HG03045 (cell line): ENCODE measurements around the gene FCHO1.

Source experiments
- ATAC-seq: cut with Tn5 transposase; IDR thresholded peaks from one replicate; pipeline ENCODE4 v1.9.1; 2021; ENCODE audit warnings: mild to moderate bottlenecking, moderate library complexity; ENCODE audit not compliant: unreplicated experiment

FCHO1 gene

GRCh38 chr19:17751103-17751911, at the start of gene FCHO1:
FCHO1 (plus strand) TSS chr19:17751477; CDS start chr19:17755165, 3,688 bp downstream.
- ATAC-seq = no peak

DNA sequence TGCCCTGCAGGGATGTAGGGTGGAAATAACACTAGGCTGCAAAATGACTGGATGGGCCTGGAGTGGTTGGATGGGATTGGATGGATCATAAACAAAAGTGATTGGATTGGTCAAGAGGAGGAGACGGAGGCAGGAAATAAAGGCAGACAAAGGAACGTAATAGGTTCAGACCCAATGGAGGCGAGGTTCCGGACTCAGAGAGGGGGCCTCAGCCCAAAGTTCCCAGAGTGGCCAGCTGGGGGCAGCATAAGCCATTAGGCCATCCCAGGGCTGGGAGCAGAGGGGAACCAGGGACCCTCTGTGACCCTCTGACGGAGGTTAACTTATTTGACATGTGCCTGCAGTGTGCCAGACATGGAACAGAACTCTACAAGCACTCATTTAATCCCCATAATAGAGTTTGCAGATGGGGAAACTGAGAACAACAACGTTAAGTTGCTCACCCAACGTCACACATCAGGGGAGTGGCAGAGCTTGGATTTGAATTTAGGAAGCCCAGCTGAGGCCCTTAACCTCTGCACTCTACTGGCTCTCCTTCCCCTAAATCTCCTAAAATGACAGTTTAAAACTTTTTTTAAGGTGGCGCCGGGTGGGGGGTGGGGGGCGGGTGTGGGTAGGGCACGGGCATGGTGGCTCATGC, 47.3 kb upstream of the FCHO1 start:
- ATAC-seq = no peak

- ATAC-seq = no peak
Measured at GRCh38 chr19:17706750-17707181, 44.5 kb upstream of the FCHO1 start.

GRCh38 chr19:17711851-17712250, 39.4 kb upstream of the FCHO1 start:
- ATAC-seq = no peak

GRCh38 chr19:17716309-17716929, 34.9 kb upstream of the FCHO1 start:
- ATAC-seq = no peak

GRCh38 chr19:17718550-17718946, 32.7 kb upstream of the FCHO1 start:
- no peak for ATAC-seq

DNA sequence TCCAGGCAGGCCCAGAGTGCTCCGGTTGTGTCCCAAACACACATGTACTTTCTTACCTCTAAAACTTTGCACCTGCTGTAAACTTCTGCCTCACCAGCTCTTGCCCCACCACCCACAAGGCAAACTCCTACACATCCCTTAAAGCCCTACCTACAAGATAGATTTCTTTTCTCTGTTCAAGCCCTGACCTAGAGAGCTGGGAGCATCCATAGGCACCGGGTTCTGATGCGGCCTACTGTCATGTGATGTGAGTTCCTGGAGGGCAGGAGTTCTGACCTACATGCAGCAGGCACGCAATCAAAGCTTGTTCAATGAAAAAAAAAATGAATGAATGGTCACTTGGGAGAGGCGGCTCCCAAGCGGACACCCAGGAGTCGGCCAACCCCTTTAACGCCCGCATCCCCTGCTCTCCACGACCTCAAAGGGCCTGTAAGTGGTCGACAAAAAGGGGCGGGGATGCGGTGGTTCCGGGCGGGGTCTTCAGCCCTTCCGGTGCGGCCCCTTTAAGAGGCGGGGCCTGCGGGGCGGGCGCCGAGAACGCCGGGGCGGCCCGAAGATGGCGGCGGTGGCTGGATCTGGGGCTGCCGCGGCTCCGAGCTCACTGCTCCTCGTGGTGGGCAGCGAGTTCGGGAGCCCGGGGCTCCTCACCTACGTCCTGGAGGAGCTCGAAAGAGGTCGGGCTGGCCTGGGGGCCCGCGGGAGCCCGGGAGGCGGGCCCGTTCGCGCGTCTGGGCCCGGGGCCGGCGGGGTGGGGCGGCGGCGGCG, 32.1 kb upstream of the FCHO1 start, which contains the start of gene MAP1S:
Gene MAP1S, plus strand, starts transcription at position 534 of the 765 bp plus-strand sequence. Its CDS starts 23 bp downstream, at position 557.
- peak; percentile 81 for ATAC-seq

GRCh38 chr19:17719730-17720400, 31.4 kb upstream of the FCHO1 start:
- ATAC-seq = peak; percentile 35

DNA sequence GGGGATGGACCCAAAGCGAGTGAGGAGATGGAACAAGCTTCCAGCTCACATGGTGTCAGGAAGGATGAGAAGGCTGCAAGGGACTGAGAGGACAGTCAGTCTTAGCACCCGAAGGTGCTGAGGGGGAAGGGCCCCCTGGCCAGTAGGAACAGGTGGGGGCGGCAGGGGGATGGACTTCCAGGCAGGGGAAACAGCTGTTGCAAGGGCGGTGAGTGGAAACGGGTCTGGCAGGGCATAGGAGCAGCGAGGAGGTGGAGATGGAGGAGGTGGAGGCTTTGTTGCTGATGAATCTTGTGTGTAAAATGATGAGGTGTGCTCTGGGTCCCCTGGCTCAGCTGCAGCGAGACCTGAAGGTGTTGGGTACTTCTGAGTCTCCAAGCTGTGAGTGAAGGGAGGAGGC, 30.8 kb upstream of the FCHO1 start:
- ATAC-seq = no peak

GRCh38 chr19:17721111-17721628, 30.1 kb upstream of the FCHO1 start:
- ATAC-seq = no peak

GRCh38 chr19:17721821-17722220, 29.5 kb upstream of the FCHO1 start:
- ATAC-seq = no peak

DNA sequence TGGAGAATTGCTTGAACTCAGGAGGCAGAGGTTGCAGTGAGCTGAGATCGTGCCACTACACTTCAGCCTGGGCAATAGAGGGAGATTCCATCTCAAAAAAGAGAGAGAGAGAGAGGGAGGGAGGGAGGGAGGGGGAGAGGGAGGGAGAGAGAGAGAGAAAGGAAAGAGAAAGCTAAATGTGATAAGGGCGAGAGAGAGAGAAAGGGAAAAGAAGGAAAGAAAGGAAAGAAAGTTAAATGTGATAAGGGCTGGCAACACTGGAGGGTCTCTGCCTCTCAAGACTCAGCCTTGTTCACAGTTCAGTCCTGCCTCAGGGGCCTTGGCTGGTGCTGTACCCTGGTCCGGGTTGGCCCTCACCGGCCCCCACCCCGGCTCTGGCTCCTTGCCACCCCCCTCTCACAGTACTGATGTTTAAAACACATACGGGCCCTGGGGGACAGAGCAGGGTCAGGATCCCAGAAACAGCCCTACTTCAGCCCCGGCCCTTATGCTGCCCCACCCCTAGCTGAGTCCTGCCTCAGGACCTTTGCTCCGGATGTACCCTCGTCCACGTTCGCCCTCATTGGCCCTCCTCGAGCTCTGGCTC, 28.5 kb upstream of the FCHO1 start:
- no peak for ATAC-seq

DNA sequence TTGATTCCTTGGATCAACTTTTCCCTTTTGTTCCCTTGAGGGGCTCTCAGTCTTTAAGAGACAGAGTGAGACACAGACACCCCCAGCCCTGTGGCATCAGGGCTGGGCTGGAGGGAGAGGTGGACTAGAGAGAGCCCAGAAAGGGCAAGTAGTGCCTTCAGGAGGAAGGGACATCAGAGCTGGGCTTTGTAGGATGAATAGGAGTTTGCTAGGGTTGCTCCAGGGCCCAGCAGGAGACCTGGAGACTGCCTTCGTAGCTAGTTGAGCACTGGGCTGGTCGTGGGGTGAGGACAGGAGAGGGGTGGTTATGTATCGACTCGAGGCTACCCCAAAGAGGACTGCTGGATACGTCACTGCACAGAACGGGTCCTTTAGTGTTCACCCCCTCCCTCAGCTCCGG, 26.6 kb upstream of the FCHO1 start:
- no peak for ATAC-seq

- no peak for ATAC-seq
Measured at GRCh38 chr19:17725422-17726078, 25.7 kb upstream of the FCHO1 start.

- ATAC-seq = no peak
Measured at GRCh38 chr19:17726136-17726741, 25.0 kb upstream of the FCHO1 start.

DNA sequence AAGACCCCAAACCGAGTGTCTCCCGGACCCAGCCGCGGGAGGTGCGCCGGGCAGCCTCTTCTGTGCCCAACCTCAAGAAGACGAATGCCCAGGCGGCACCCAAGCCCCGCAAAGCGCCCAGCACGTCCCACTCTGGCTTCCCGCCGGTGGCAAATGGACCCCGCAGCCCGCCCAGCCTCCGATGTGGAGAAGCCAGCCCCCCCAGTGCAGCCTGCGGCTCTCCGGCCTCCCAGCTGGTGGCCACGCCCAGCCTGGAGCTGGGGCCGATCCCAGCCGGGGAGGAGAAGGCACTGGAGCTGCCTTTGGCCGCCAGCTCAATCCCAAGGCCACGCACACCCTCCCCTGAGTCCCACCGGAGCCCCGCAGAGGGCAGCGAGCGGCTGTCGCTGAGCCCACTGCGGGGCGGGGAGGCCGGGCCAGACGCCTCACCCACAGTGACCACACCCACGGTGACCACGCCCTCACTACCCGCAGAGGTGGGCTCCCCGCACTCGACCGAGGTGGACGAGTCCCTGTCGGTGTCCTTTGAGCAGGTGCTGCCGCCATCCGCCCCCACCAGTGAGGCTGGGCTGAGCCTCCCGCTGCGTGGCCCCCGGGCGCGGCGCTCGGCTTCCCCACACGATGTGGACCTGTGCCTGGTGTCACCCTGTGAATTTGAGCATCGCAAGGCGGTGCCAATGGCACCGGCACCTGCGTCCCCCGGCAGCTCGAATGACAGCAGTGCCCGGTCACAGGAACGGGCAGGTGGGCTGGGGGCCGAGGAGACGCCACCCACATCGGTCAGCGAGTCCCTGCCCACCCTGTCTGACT, 24.1 kb upstream of the FCHO1 start:
- no peak for ATAC-seq

DNA sequence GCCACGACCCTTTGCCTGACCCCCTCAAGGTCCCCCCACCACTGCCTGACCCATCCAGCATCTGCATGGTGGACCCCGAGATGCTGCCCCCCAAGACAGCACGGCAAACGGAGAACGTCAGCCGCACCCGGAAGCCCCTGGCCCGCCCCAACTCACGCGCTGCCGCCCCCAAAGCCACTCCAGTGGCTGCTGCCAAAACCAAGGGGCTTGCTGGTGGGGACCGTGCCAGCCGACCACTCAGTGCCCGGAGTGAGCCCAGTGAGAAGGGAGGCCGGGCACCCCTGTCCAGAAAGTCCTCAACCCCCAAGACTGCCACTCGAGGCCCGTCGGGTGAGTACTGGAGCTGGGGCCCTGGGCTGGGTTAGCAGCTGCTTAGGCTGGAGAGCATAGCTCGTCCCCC, 23.4 kb upstream of the FCHO1 start:
- ATAC-seq = no peak

DNA sequence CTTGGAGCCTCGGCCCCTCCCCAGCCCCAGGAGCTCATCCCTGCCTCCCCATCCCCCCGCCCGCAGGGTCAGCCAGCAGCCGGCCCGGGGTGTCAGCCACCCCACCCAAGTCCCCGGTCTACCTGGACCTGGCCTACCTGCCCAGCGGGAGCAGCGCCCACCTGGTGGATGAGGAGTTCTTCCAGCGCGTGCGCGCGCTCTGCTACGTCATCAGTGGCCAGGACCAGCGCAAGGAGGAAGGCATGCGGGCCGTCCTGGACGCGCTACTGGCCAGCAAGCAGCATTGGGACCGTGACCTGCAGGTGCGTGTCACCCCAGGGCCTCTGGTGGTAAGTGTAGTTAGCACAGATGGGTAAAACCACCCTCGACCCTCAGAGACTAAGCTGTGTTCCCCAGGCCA, 18.1 kb upstream of the FCHO1 start:
- no peak for ATAC-seq
